Left lobe of liver (tissue), 2 donors: ENCODE results near the gene CFAP97. TPM values are rescaled to one million over a fixed set of nuclear protein-coding genes. Genes with fewer than 3 reads are reported as not detected.
"Not testable (repeated sequence)": the region's sequence is repeated elsewhere in the genome, so short reads cannot be mapped to it uniquely, and the experiment has no call there.

ENCODE experiments used
- ATAC-seq: fragments of 200-7000 bp; cut with Tn5 transposase; one replicate; pipeline ENCODE4 v1.9.1; 2020; ENCODE audit warnings: mild to moderate bottlenecking, moderate library complexity
- DNase-seq: peaks from one replicate; pipeline ENCODE4 v3.0.0-alpha.2; 2020; ENCODE audit warnings: low spot score
- total RNA-seq: library from RNA; stranded (reverse); gene quantifications from one replicate; pipeline ENCODE4 v1.2.1, GENCODE V29; 2021
- donor health status: DM: no; HTN: no; CAD: no; lungs with moderate emphysema.
- donor health status: DM: no; HTN: yes; CAD: no.

CFAP97 gene
- 11.3 TPM for total RNA-seq

- peak; percentile 89 for ATAC-seq
- peak; percentile 94 for DNase-seq
Measured at GRCh38 chr4:185203486-185204237, at the start of gene CFAP97. CFAP97 (minus strand) TSS chr4:185204000; CDS start chr4:185191196, 12,804 bp downstream.

DNA sequence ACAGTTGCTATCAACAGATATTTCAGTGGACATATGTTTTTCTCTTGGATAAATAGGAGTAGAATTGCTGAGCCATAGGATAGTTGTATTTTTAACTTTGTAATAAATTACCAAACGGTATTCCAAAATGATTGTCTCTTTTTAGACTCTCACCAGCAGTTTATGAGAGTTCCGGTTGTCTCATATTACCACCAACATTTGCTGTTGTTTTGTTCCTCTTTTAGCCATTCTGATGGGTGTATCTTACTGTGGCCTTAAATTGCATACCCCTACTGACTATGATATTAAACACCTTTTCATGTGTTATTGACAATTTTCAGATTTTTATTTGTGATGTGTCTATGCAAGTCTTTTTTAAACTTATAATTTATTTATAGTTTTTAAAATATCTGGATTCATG is 45.3 kb upstream of the CFAP97 start:
- DNase-seq, result no peak
- ATAC-seq, result no peak

DNA sequence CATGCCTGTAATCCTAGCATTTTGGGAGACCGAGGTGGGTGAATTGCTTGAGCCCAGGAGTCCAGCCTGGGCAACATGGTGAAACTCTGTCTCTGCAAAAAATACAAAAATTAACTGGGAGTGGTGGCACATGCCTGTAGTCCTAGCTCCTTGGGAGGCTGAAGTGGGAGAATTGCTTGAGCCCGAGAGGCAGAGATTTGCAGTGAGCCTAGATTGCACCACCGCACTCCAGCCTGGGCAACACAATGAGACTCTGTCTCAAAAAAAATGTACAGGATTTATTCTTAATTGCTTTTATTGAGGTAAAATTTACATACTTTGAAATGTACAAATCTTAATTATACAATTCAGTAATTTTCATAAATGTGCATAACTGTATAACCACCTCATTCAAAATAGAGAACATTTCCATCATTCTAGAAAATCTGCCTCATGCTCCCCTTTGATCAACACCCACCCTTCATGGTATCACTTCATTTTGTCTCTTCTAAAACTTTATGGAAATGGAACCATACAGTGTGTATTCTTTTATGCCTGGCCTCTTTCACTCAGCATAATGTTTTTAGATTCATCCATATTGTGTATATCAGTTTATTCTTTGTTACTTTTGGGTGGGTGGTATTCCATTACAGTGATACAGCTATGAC is 44.7 kb upstream of the CFAP97 start:
- ATAC-seq, result no peak
- no peak for DNase-seq

DNA sequence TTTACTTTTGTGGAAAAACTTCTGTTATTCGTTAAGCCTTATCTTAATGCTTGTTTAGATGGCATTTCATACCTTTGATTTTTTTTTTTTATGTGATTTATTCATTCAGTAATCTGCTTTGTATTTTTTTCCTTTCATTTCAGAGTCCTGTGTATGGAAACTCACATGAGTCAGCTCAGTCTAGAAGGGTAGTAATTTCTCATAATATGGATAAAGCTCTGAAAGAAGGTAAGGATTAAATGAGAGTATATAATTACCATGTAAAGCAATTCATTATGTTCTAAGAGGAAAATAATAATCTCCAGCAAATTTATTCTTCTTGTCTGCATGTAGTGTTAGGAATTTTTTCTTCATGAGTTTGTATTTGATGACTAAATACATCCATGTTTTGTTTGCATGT is 43.4 kb upstream of the CFAP97 start:
- DNase-seq, result no peak
- no peak for ATAC-seq

DNA sequence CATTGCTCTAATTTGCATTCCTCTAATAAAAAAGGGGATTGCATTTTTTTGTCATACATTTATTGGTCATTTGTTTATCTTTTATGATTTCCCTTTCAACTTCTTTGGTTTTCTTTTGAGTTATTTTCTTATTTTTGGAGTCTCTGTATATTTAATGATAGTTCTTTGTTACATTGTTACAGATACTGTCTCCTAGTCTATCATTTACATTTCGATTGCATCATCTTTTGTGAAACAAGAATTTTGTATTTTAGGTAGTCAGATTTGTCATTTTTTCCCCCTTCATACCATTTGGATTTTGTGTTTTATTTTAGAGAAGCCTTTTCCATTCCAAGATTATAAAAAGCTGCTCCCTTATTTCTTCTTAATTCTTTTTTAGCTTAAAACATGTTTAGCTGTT is 42.7 kb upstream of the CFAP97 start:
- DNase-seq (no peak), ATAC-seq (no peak)

DNA sequence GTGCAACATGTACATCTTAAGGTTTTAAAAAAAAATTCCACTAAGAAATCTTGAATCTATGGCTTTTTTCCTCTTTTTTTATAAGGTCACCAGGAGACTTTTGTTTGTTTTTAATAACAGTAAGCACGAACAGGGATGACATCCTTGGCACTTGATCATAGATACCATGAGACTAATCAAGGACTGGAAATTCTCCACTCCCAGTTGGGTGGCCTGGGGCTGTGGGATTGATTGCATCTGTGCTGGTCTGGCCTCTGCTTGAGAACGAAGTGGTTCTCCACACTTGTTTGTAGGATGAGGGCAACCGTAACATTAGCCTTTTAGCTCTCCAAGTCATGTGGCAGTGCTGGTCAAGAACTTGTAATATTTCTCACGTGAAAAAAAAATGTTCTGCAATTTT is 41.0 kb upstream of the CFAP97 start:
- no peak for ATAC-seq
- DNase-seq, result no peak

DNA sequence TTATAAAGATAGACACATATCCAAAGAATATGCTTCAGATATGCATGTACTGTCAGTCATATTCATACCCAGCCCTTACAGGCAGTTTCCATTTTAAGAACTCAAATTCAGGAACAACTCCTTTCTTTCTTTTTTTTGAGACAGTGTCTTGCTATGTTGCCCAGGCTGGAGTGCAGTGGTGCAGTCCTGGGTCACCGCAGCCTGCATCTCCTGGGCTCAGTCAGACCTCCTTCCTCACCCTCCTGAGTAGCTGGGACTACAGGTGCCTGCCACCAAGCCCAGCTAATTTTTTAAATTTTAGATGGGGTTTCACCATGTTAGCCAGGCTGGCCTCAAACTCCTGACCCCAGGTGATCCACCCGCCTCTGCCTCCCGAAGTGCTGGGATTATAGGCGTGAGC is 40.1 kb upstream of the CFAP97 start:
- no peak for DNase-seq
- no peak for ATAC-seq

DNA sequence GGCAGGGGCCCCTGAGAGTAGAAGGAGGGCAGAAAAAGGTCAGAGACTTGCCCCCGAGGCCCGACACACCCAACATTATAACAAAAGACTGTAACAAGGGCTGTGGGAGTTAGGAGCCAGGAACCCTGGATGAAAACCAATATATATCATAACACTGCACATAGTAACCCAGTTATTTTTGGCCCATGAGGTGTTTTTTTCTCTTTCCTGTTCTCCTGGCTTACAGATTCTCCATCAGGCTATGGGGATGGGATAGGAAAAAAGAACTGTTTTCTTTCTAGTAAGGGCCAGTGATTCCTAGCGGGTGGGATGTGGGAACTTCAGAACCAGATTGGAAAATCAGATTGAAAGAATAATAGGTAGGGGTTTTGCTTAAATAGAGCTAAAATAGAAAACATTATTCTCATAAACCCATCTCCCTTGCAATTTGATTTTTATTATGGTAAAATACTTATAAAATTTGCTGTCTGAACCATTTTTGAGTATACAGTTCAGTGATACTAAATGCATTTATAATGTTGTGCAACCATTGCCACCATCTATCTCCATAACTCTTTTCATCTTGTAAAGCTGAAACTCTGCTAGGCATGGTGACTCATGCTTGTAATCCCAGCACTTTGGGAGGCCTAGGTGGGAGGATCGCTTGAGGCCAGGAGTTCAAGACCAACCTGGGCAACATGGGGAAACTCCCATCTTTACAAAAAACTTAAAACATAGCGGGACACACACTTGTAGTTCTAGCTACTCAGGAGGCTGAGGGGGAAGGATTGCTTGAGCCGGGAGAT is 39.1 kb upstream of the CFAP97 start:
- ATAC-seq, result no peak

GRCh38 chr4:185240486-185240885 is 36.7 kb upstream of the CFAP97 start:
- ATAC-seq, DNase-seq: not testable (repeated sequence)

More for the DNA sequence above, 39.1 kb upstream of the CFAP97 start:
- no peak for DNase-seq

DNA sequence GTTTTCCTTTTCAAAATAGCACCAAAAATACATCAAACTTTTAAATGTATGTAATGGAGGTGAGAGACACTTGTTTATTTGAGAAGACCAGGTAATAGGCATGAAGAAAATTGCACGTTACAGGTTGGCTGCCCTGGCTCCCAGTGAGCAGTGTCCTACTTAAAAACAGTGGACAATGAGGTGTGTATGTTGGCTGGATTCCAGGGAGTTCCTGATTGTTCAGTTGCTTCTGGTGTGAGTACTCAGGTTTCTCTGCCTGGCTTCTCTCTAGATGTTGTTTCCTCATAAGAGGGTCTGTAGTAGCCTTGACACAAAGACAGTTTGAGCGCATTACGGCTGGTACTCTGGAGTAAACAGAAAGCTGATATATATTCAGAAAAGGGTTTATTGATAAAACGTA is 35.0 kb upstream of the CFAP97 start:
- DNase-seq (no peak), ATAC-seq (no peak)

- DNase-seq (no peak), ATAC-seq (no peak)
Measured at GRCh38 chr4:185238215-185238681, 34.4 kb upstream of the CFAP97 start.

DNA sequence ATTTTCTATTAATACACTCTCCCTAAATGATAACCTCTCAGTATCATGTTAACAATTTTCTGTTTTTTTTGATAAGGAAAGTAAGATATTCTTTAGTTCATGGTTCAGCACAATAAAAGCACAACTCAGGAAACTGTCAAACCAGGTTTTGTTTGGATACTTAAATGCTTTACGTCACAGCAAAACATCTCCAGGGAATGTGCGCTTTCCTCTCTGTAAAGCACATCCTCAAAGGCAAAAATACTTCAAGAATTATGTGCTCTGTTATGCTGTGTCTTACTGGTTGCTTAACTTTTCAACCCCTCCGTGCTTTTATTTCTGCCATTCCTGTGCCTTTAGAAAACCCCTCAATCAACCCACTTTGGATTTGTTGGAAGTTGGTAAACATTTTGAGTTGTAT is 33.4 kb upstream of the CFAP97 start:
- DNase-seq, result no peak
- ATAC-seq, result no peak

- DNase-seq, result no peak
- peak; percentile 90 for ATAC-seq
Measured at GRCh38 chr4:185235843-185236503, 32.2 kb upstream of the CFAP97 start.

- no peak for ATAC-seq
- no peak for DNase-seq
Measured at GRCh38 chr4:185235119-185235842, 31.5 kb upstream of the CFAP97 start.

DNA sequence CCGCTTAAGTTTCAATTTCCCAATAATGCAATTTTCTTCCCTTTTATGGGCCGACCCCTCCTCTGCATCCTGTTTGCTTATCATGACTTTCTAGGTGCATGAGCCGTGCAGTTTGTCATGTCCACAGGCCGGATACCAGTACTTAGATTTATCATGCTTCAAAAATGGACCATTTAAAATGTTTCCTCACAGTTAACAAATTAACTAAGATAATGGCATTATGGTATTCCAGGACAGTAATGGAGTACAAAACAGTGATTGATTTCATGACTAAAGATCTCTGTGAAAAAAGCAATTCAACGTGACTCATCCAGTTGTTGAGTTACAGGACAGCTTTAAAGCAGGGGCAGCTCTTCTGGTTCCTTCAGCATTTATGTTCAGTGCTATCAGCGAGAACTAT is 28.6 kb upstream of the CFAP97 start:
- ATAC-seq (no peak), DNase-seq (no peak)

GRCh38 chr4:185229021-185229818 is 25.4 kb upstream of the CFAP97 start:
- DNase-seq (no peak), ATAC-seq (no peak)

DNA sequence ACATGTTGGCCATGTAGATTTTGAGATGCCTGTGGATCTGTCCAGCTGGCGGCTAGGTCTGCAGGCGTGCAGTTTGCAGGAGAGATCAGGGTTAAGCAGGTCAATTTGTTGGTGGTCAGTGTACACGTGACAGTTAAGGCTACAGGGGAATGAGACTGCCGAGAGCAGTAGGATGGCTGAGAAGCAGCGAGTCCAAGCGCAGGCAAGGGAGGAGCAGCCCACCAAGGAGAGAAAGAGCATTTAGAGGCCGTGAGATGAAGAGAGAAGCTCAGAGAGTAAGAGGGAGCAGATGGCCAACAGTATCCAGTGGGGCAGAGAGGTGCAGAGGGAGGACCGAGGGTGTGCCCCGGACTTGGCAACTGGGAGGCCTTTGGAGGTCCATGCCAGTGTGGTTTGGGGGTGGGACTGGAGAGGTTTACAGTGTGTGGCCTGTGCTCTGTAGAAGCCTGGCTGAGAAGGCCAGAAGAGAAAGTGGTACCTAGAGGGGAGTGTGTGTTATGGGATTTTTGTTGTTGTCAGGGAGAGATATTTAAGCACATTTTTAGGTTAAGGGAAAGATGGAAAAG is 24.0 kb upstream of the CFAP97 start:
- no peak for ATAC-seq

DNA sequence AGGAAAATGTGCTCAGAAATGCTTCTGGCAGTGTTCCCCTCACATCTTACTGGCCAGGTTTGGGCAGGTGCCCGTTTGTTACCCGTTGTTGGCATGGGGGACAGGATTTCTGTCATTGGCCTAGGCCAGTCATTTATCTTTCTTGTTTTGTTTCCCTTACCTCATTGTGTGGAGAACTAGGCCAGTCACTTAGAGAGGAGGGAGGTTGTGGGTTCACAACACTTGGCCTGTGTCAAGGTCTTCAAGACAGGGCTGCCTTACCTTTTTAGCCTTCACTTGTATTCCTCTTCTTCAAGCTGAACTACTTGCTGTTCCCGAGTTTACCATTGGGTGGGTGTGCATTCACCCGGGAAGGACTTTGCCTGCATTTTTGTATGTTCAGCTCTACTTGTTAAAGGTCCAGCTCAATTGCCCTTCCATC is 23.3 kb upstream of the CFAP97 start:
- DNase-seq (no peak), ATAC-seq (peak; percentile 82)

More for the DNA sequence above, 24.0 kb upstream of the CFAP97 start:
- DNase-seq, result no peak

DNA sequence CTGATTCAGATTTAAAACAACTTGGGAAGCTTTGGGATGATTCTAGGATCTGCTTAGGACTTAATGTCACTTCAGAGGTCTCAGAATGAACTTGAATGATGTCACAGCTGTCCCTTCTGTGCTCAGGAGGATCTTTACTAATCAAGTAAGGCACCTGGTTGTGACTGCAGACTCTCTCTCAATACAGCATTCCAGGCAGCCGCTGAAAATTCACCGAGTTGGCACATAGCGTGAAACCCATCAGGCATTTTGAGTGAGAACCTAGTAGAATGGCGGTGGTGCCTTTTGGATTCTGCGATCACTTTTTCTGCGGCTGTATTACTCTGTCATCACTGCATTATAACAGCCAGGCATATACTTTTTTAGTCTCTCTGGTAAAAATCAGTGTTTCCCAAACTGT is 22.1 kb upstream of the CFAP97 start:
- no peak for ATAC-seq
- no peak for DNase-seq
